HG03432 (cell line): ENCODE data around the gene EXOC2.

Experiments used
- ATAC-seq: cut with Tn5 transposase; IDR thresholded peaks from one replicate; pipeline ENCODE4 v1.9.1; 2021; ENCODE audit warnings: mild to moderate bottlenecking, moderate library complexity; ENCODE audit not compliant: unreplicated experiment

The EXOC2 gene

GRCh38 chr6:540490-540889, 152.4 kb downstream of the EXOC2 start:
- ATAC-seq: no peak

- no peak for ATAC-seq
These were observed 155.8 kb downstream of the EXOC2 start for GRCh38 chr6:537114-537513.

- no peak for ATAC-seq
These were observed 162.5 kb downstream of the EXOC2 start for GRCh38 chr6:530425-530824.

GRCh38 chr6:528989-529388, 163.9 kb downstream of the EXOC2 start:
- no peak for ATAC-seq

- ATAC-seq: no peak
These were observed 164.8 kb downstream of the EXOC2 start for GRCh38 chr6:527989-528673.

- no peak for ATAC-seq
These were observed 168.1 kb downstream of the EXOC2 start for GRCh38 chr6:524803-525202.

- no peak for ATAC-seq
These were observed 172.1 kb downstream of the EXOC2 start for GRCh38 chr6:520820-521219.

- ATAC-seq: no peak
These were observed 174.7 kb downstream of the EXOC2 start for GRCh38 chr6:518218-518617.

GRCh38 chr6:516213-516612, 176.7 kb downstream of the EXOC2 start:
- ATAC-seq: no peak

GRCh38 chr6:515267-515666, 177.7 kb downstream of the EXOC2 start:
- ATAC-seq: no peak

- no peak for ATAC-seq
These were observed 178.5 kb downstream of the EXOC2 start for GRCh38 chr6:514396-514978.

GRCh38 chr6:513961-514360, 179.0 kb downstream of the EXOC2 start:
- ATAC-seq: no peak

- ATAC-seq: no peak
These were observed 179.9 kb downstream of the EXOC2 start for GRCh38 chr6:513058-513457.

- no peak for ATAC-seq
These were observed 181.3 kb downstream of the EXOC2 start for GRCh38 chr6:511488-512137.

GRCh38 chr6:509676-510075, 183.3 kb downstream of the EXOC2 start:
- ATAC-seq: no peak

- no peak for ATAC-seq
These were observed 184.3 kb downstream of the EXOC2 start for GRCh38 chr6:508614-509013.

GRCh38 chr6:508006-508405, 184.9 kb downstream of the EXOC2 start:
- no peak for ATAC-seq

- ATAC-seq: no peak
These were observed 185.9 kb downstream of the EXOC2 start for GRCh38 chr6:506920-507622.

GRCh38 chr6:506508-506907, 186.4 kb downstream of the EXOC2 start:
- no peak for ATAC-seq

GRCh38 chr6:505374-505773, 187.6 kb downstream of the EXOC2 start:
- no peak for ATAC-seq

GRCh38 chr6:504446-504980, 188.4 kb downstream of the EXOC2 start:
- ATAC-seq: no peak
